Fibroblast of villous mesenchyme (primary cell): Measurements from ENCODE around the gene VAMP8. TPM values are rescaled to one million over a fixed set of nuclear protein-coding genes. Genes with fewer than 3 reads are reported as not detected.

Experiments used
- DNase-seq: peaks from one replicate; pipeline ENCODE4 v3.0.0-alpha.2; 2010; ENCODE audit warnings: low read depth
- H3K4me3 ChIP-seq: 2 replicates; pipeline ENCODE4 v1.5.1; 2011; ENCODE audit warnings: low read depth, mild to moderate bottlenecking, low read length
- small RNA-seq: library from RNA; depleted of rRNA; stranded (forward); fragments of <200 nt; gene quantifications from one replicate; pipeline ENCODE3, GENCODE V24; 2012
- total RNA-seq: library from RNA; depleted of rRNA; stranded (reverse); fragments of >200 nt; gene quantifications from 2 replicates; pipeline ENCODE4 v1.2.3, GENCODE V29; 2012
- TF ChIP-seq, protein P1 (sequence below): IDR thresholded peaks from 2 replicates; pipeline ENCODE4 v1.5.1; 2012; ENCODE audit warnings: low read depth, mild to moderate bottlenecking, low read length; ENCODE audit not compliant: insufficient read depth

VAMP8 gene
- total RNA-seq, 1 donor = 2.2 TPM

DNA sequence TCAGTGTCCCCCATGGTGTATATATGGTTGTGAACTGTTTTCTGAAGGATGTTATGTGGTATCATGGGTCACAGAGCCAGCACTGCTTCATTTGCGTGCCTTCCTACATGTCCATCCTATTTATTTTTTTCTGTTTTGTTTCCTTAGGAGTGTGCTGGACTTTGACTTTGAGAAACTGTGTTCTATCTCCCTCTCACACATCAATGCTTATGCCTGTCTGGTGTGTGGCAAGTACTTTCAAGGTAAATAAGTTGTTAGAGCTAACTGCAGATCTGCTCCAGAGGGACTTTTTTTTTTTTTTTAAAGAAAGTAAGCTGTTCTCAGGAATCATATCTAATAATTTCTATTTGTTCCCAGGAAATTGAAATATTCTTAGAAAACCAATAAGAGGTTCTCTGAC, 44.0 kb downstream of the VAMP8 start:
- TF ChIP-seq, protein P1, sequence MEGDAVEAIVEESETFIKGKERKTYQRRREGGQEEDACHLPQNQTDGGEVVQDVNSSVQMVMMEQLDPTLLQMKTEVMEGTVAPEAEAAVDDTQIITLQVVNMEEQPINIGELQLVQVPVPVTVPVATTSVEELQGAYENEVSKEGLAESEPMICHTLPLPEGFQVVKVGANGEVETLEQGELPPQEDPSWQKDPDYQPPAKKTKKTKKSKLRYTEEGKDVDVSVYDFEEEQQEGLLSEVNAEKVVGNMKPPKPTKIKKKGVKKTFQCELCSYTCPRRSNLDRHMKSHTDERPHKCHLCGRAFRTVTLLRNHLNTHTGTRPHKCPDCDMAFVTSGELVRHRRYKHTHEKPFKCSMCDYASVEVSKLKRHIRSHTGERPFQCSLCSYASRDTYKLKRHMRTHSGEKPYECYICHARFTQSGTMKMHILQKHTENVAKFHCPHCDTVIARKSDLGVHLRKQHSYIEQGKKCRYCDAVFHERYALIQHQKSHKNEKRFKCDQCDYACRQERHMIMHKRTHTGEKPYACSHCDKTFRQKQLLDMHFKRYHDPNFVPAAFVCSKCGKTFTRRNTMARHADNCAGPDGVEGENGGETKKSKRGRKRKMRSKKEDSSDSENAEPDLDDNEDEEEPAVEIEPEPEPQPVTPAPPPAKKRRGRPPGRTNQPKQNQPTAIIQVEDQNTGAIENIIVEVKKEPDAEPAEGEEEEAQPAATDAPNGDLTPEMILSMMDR = no peak
- H3K4me3 ChIP-seq = no peak overlapping the region

DNA sequence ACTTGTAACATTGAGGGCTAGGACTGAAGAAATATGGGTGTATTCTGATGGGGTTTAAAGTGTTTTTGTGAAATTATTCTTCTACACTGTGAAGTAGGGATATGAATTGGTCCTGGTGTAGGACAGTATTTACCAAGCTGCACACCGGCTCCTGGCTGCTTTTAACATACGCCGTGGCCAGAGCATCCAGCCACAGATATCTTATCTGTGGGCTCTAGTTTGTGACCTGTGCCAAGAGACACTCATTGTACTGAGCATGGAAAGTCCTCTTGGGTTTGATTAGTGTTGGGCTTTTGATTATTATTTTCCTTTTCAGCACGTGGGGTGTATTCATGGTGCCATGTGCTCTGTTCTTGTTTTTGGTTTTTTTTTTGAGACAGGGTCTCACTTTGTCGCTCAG, 46.6 kb downstream of the VAMP8 start:
- H3K4me3 ChIP-seq = no peak overlapping the region
- TF ChIP-seq, protein P1 = no peak
- DNase-seq = no peak

More for the DNA sequence above, 44.0 kb downstream of the VAMP8 start:
- no peak for DNase-seq

DNA sequence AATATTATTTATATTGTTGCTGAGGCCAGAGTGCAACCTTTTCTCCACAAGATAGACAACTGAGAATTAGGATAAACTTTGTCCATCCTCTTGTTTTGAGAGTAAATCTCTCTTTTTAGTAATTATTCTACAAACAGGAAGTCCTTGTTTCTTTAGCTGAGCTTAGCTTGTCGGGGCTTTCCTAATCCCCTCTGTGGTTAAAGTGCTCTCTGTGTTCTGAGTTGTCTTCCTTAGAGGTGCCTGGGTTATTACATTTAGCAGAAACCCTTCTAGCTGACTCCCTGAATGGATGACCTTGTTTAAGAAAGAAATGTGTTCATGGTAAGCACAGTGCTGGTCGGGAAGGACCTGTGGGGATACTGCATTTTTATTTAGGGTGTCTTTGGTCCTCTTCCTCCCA, 51.3 kb downstream of the VAMP8 start:
- DNase-seq = peak; percentile 66
- TF ChIP-seq, protein P1 = no peak
- H3K4me3 ChIP-seq = no peak overlapping the region

DNA sequence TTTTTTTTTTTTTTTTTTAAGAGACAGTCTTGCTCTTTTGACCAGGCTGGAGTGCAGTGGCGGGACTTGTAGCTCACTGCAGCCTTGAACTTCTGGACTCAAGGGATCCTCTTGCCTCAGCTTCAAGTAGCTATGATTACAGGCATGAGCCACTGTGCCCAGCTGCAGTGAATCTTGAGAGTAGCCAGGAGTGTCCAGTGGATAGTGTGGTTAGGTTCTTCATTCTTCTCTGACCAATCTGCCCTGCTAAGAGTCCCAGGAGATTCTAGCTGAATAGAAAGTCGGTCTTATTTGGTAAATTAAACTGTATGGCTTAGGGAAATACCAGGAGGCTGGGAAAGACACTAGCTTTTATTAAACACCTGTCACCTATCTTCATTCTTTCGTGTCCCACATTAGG, 53.9 kb downstream of the VAMP8 start:
- TF ChIP-seq, protein P1 = no peak
- DNase-seq = no peak
- H3K4me3 ChIP-seq = no peak overlapping the region

Small RNAs within 50 kb of the gene (small RNA-seq; reads per million reads assigned to genes)
- 0.47 reads per million for gene RN7SL126P

Other genes starting within 250 kb of the VAMP8 start
- 119 and 131 TPM in 2 replicates for gene TGOLN2, start 249.6 kb upstream of the VAMP8 start, total RNA-seq
- gene RETSAT, start 223.1 kb upstream of the VAMP8 start, total RNA-seq = 45.1 and 56.1 TPM in 2 replicates
- gene ELMOD3, start 222.8 kb upstream of the VAMP8 start, total RNA-seq = 15.8 and 19.4 TPM in 2 replicates
- 56.6 and 75.7 TPM in 2 replicates for gene CAPG, start 167.2 kb upstream of the VAMP8 start, total RNA-seq
- gene SH2D6, start 158.9 kb upstream of the VAMP8 start, total RNA-seq = 0.43 TPM in 1 of 2 replicates, not detected in the other
- 113 and 124 TPM in 2 replicates for gene MAT2A, start 38.4 kb upstream of the VAMP8 start, total RNA-seq
- gene GGCX, start 16.1 kb upstream of the VAMP8 start, total RNA-seq = 35.8 and 51.4 TPM in 2 replicates
- gene VAMP5, start 6.8 kb downstream of the VAMP8 start, total RNA-seq = 18.1 and 22.9 TPM in 2 replicates
- gene RNF181, start 18.2 kb downstream of the VAMP8 start, total RNA-seq = 130 and 221 TPM in 2 replicates
- 8.6 and 10.6 TPM in 2 replicates for gene TMEM150A, start 25.1 kb downstream of the VAMP8 start, total RNA-seq
- 16.4 and 26.8 TPM in 2 replicates for gene C2orf68, start 34.5 kb downstream of the VAMP8 start, total RNA-seq
- gene USP39, start 38.6 kb downstream of the VAMP8 start, total RNA-seq = 39.6 and 41.9 TPM in 2 replicates
- gene SFTPB, start 90.6 kb downstream of the VAMP8 start, total RNA-seq = not detected in 2 replicates
- not detected in 2 replicates for gene GNLY, start 116.8 kb downstream of the VAMP8 start, total RNA-seq
- 6.8 and 9.1 TPM in 2 replicates for gene ATOH8, start 176.4 kb downstream of the VAMP8 start, total RNA-seq